M059J (cell line): ENCODE results near the gene RAB6B. TPM values are rescaled to one million over a fixed set of nuclear protein-coding genes. Genes with fewer than 3 reads are reported as not detected.

ENCODE experiments used
- DNase-seq: peaks from one replicate; pipeline ENCODE4 v3.0.0-alpha.2; 2012; ENCODE audit warnings: low read depth
- total RNA-seq: library from RNA; depleted of rRNA; stranded (reverse); fragments of >200 nt; shearing (Covaris generic); gene quantifications from 2 replicates; pipeline ENCODE4 v1.2.3, GENCODE V29; 2014

The RAB6B gene
- total RNA-seq, 1 experiment from 2014 or later = 0.62 TPM

DNA sequence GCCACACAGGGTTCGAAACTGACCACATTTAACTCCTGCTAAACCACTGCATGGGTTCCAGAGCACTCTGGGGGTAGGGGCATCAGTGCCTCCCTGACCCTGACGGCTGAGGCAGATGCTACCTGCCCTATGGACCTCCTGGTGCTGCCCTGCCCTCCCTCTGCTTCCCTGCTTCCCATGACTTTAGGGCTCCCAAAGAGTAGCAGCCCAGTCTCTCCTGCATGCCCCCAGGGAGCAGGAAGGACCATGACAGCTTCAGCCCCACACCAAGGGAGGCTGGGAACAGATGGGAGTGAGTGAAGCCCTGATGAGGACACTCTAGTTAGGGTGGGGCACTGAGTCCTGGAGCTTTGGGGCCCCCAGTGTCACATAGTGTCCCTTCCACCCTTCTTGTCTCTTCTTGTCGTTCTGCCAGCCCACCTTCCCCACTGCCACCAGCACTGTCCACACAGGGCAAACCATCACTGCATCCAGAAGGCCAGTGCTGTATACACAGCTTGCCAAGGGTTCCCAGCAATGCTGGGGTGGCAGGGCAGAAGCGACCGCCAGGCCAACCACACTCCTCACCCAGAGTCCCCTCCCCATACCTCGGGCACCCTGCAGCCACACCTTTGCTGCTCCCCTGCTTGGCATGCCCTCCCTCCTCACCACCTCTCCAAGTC lies 59.1 kb downstream of the RAB6B start:
- no peak for DNase-seq

GRCh38 chr3:133835961-133836360 lies 59.7 kb downstream of the RAB6B start:
- no peak for DNase-seq

GRCh38 chr3:133835418-133835743 lies 60.3 kb downstream of the RAB6B start:
- no peak for DNase-seq

GRCh38 chr3:133834621-133835417 lies 60.9 kb downstream of the RAB6B start:
- no peak for DNase-seq

DNA sequence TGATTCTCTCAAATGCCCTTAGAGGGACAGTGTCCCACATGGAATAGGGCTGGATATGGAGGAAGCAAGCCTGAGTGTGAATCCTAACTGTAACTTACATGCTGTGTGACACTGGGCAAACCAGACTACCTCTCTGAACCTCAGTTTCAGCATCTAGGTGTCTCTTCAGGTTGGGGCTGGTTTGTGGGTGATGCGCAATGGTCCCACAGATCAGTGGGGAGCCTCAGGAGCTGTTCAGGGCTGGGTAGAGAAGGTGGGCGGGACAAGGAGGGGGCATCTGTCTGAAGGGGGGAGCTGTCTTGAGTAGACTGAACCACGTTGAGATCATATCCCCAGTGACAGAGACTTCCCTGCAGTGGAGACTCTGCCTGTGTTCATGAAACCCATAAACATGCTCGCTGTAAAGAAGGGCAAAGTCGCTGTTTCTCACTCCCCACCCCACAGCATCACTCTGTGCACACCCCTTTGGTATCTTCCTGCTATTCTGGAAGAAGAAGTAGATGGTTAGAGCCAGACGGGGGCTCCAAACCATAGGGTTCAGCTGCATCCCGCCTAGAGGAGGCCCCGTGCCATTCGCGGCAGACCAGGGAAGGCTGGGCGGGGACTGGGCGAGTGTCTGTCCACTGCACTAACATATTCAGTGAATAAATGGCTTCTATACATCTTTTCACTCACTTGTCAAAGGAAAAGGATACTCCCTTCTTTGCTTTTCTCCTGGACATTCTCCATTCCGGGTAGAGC lies 61.6 kb downstream of the RAB6B start:
- DNase-seq = no peak

DNA sequence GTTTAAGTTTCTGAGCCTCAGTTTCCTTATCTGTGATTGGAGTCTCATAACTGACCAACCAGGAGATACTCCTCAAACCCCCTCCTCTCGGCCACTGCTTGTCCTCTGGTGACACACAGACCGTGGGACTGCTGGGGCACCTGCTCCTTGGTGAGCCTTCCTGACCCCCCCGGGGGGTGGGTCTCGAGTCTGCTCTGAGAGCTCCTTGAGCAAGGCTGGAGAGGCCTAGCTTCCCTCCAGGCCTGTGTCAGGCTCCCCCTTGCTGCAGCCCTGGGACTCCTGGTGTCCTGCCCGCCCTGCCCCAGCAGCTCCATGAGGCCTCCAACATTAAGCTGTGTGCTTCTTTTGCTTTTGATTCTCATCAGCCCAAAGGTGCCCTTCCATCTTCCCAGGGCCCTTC lies 62.4 kb downstream of the RAB6B start:
- DNase-seq = no peak

DNA sequence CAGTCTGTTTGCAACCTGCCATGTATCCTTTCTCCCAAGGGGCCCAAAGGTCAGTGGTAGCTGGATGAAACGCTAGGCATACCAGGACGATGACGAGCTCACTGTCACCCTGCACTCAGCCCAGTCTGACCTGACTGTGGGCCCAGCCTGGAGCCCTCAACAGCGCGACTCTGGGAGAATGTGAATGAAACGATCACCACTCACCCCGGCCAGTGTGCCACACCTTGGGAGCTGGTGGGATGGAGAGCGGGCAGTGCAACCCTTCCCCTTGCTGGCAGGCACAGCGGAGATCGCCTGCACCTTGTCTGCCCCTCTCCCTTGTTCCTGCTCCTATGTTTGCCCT lies 62.9 kb downstream of the RAB6B start:
- DNase-seq = no peak

DNA sequence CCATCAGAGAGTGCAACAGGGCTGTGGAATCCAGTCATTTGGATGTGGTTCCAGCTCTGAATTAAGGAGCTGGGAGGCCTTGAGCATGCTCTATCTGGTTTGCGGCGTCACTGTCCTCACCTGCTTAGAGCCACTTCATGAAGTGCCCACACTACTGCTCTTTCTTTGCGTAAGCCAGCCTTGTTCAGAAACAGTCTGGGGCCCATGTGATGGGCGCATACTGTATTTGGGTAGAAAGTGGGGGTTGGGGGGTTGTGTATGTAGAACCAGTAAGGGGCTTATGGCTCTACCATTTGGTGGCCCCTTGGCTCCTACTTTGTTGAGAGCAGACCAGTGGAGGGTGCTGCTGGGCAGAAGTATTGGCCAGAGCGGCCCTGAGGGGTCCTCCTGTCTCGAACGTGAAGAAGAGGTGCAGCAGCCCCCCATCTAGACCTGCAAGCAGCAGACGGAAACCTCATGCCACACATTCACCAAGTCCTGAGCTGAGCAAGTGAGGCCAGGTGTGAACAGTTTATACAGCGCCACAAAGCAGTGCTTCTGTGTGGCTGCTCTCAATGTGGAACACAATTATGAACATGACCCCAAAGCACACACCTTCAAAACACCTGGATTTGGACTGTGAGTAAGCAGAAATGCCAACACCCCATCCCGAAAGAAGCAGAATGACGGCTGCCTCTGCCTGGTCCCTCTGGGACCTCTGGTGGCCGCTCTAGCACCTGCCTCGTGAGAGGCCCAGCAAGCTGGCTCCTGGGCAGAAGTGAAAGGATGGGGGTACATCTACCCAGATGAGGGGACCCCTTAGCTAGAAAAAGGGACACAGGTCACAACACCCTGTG lies 63.5 kb downstream of the RAB6B start:
- no peak for DNase-seq

DNA sequence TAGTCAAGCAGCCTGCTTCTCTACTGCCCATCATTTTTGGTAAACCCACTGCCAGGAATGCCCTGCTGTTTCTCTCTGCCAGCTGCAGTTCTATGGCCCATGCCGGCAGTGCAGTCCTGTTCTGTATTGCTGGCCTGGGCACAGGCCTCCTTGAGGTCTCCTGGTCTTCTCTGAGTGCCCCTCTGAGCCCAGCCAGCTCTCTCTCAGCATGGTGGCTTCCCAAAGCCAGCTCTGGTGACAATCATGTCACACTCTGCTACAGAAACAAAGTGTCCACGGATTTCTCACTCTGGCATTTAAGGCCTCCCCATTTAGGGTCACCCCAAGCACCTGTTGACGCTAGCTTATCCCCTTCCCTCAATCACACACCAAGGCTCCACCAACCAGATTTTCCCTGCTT lies 65.6 kb downstream of the RAB6B start:
- no peak for DNase-seq

GRCh38 chr3:133829310-133829707 lies 66.4 kb downstream of the RAB6B start:
- no peak for DNase-seq

GRCh38 chr3:133828576-133829309 lies 66.9 kb downstream of the RAB6B start:
- no peak for DNase-seq

GRCh38 chr3:133827684-133828083 lies 68.0 kb downstream of the RAB6B start:
- DNase-seq = no peak

GRCh38 chr3:133827136-133827535 lies 68.5 kb downstream of the RAB6B start:
- no peak for DNase-seq

DNA sequence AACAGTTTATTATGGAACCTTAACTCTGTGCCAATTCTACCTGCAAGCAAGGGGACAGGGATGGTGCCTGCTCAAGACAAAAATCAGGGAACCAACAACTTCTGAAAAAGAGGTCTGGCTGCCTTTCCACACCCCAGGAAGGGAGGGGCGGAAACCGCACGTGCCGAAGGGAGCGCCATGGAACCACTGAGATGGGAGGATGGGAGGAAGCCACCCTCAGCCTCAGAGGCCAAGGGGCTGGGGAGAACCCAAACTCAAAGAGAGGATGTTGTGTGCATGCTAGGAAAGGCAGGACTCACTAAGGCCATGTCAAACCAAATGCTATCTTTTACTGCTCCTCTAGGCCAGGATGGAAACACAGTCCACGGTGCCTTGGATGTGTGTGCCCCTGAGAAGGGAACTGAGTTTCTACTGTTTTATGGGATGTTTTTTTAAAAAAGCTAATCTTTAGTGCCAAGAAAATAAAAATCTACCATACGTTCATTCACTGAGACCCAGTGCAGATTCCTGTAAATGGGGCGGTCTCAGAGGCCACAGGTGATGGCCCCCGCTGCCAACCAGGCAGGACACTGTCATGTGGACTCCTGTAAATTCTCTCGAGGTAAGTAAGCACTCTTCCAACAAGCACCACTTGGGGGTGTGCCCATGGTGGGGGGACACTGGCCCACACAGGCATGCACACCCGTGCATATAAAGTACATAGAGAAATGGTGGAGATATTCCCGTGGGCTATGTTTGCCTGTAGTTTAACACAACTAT lies 69.5 kb downstream of the RAB6B start:
- DNase-seq = no peak

DNA sequence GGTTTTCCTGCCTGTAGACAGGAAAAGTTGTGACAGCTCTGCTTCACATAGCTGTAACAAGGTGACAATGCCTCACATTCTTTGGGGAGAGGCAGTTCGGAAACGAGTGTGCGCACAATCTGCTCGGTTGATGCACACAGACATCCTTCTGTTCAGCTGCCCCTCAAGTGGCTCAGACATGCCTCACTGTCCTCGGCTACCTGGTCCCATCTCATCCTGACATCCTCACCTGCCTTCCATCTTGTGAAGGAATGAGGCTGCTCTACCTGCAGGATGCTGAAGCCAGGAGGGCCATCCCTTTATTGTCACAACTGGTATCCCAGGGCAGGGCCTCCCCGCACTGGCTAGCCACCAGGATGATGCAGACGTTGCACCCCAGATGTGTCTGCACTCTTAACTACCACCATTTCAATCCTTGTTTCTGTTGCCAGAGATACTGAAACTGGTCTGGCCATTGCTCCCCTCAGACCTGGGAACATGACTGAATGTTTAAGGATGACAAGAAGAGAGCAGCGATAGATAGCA lies 70.7 kb downstream of the RAB6B start:
- DNase-seq = no peak

- DNase-seq = peak; percentile 91
Observed at GRCh38 chr3:133821767-133822638, 73.7 kb downstream of the RAB6B start.

DNA sequence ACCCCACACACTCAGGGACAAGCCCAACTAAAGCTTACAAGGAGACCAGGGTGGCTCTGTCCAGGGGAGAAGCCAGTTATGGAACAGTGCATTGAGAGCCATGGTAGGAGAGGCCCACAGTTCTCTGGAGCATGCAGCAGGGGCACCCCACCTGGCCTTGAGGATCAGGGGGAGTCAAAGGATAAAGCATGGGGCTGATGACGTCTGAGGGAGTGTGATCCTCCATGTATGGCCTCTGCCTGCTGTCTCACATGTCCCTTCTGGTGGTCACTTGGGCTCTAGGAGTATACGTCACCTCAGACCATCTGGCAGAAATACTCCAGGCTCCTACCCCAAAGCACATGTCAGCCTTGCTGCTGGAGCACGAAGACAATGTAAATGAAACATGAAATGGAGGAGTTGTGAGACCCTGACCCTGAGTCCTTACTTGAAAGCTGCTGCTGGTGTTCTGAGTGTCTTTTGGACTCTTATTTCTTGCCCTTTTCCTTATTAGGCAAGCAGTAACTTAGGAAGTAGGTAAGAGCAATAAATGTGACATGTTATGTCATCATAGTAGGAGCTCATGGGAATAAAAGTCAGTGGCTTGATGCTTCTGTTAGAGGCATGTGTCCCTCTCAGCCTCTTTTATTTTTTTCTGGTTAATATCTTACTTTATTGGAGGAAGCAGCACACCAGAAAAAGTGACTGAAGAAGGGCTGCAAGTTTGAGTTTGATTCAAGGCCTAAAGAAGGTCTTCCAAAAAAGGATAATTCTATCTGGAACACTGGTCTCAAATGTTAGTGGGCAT lies 74.6 kb downstream of the RAB6B start:
- no peak for DNase-seq

DNA sequence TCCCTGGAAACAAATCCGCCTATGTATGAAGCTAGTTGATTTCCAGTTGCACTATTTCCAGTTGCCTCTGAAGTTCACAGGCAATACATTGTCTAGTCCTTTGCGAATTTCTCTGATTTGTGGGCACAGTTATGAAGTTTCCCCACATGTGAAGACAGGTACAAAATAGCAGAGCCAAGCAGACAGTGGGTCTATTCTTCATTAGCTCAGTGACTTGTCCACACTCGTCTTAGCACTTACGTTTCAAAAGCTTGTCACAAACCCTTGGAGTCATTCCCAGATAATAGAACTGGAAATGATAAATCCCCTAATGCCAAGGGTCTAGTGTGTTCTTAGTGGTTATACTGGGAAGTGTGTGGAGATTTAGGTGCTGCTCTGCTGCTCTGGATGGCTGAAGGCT lies 75.6 kb downstream of the RAB6B start:
- no peak for DNase-seq

DNA sequence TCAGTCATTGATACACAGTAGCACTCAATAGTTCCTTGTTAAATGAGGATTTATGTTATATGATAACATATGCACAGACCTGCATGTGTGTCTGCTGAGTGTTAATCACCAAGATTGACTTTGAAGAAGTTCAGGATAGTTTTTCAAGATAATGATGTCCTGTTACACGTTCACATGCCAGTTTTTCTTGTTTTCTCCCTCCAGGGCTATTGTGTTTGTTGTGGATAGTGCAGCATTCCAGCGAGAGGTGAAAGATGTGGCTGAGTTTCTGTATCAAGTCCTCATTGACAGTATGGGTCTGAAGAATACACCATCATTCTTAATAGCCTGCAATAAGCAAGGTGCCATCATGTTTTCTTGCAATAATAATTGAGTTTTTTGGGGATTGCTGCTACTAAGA lies 80.3 kb downstream of the RAB6B start:
- no peak for DNase-seq
